ENCODE data around the gene DLL4.

GRCh38 chr15:40879609-40880008 is 49.5 kb upstream of the DLL4 start:
- TF ChIP-seq EZH2 (IDR thresholded peaks at IDR 0.05; ENCODE audit: insufficient read depth, poor library complexity, severe bottlenecking) = no peak
- no peak for TF ChIP-seq EZH2phosphoT487 (IDR thresholded peaks at IDR 0.05; ENCODE audit: insufficient read depth, low read depth)

Data from GM23248 (cell line).